ENCODE measurements around the gene VASN.

DNA sequence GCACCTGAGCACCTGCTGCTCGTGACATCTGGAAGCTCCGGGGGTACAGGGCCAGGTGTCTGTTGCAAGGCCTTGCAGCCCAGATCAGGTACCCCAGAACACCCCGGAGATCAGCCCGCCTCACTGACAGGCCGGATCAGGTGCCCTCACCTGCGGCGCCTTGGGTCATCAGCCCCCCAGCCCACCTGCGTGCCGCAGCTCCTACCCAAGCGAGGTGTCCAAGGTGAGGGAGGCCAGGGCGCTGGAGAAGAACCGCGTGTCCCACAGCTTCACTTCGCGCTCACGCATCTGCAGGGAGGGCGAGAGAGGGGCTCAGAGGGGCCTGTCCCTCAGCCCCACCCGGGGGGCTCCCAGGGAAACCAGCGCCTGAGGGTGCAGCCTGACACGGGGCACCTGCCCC, 16.1 kb downstream of the VASN start:
- TF ChIP-seq POLR2A (IDR thresholded peaks at IDR 0.05) = no peak
- TF ChIP-seq, protein P1, sequence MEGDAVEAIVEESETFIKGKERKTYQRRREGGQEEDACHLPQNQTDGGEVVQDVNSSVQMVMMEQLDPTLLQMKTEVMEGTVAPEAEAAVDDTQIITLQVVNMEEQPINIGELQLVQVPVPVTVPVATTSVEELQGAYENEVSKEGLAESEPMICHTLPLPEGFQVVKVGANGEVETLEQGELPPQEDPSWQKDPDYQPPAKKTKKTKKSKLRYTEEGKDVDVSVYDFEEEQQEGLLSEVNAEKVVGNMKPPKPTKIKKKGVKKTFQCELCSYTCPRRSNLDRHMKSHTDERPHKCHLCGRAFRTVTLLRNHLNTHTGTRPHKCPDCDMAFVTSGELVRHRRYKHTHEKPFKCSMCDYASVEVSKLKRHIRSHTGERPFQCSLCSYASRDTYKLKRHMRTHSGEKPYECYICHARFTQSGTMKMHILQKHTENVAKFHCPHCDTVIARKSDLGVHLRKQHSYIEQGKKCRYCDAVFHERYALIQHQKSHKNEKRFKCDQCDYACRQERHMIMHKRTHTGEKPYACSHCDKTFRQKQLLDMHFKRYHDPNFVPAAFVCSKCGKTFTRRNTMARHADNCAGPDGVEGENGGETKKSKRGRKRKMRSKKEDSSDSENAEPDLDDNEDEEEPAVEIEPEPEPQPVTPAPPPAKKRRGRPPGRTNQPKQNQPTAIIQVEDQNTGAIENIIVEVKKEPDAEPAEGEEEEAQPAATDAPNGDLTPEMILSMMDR (IDR thresholded peaks at IDR 0.05) = no peak
